Caco-2 (cell line): ENCODE results near the gene BRDT. TPM values are rescaled to one million over a fixed set of nuclear protein-coding genes. Genes with fewer than 3 reads are reported as not detected.

Experiments
- BruUV-seq: library from RNA; stranded (reverse); fragments of 400-500 nt; replicated peaks from 2 replicates; lab custom pipeline; 2021; lab: Mats Ljungman, UMichigan
- CTCF ChIA-PET: fragments of 300-600 bp; sonication (Branson Sonifier 250); formaldehyde crosslinking; loops from one replicate; lab custom pipeline; 2022; ENCODE audit warnings: antibody characterized with exemption; lab: Charles Lee
- POLR2A ChIA-PET: fragments of 300-600 bp; sonication (Branson Sonifier 250); formaldehyde crosslinking; loops from one replicate; lab custom pipeline; 2022; ENCODE audit warnings: antibody characterized with exemption; lab: Charles Lee
- DNase-seq, 2 experiments: peaks; one replicate each; pipeline versions ENCODE4 v3.0.0 to v3.0.0-alpha.2; 2020 to 2022
- H3K27me3 ChIP-seq: replicated peaks from 2 replicates; pipeline ENCODE4 v1.6.0; 2011; ENCODE audit warnings: low read length; ENCODE audit not compliant: control insufficient read depth, insufficient read depth
- H3K36me3 ChIP-seq: 2 replicates; pipeline ENCODE4 v1.5.1; 2011; ENCODE audit warnings: low read length; ENCODE audit not compliant: control insufficient read depth, insufficient read depth
- H3K4me1 ChIP-seq: fragments of 250-450 bp; sonication (Bioruptor Pico); 2 replicates; pipeline ENCODE4 v1.5.1; 2020; ENCODE audit warnings: mild to moderate bottlenecking
- H3K4me3 ChIP-seq: 2 replicates; pipeline ENCODE4 v1.5.1; 2011; ENCODE audit warnings: low read depth, mild to moderate bottlenecking, control low read depth, low read length
- H3K9me3 ChIP-seq: fragments of 250-450 bp; sonication (Bioruptor Pico); 2 replicates; pipeline ENCODE4 v1.5.1; 2020; ENCODE audit warnings: mild to moderate bottlenecking, moderate library complexity
- H3K27ac Mint-ChIP-seq: one replicate; pipeline ENCODE4 v1.8.0; 2022; ENCODE audit warnings: mixed read lengths; ENCODE audit not compliant: unreplicated experiment
- H3K27me3 Mint-ChIP-seq: one replicate; pipeline ENCODE4 v1.8.0; 2022; ENCODE audit warnings: mixed read lengths; ENCODE audit not compliant: insufficient read depth, unreplicated experiment
- H3K36me3 Mint-ChIP-seq: one replicate; pipeline ENCODE4 v1.8.0; 2022; ENCODE audit warnings: mild to moderate bottlenecking, mixed read lengths; ENCODE audit not compliant: insufficient read depth, unreplicated experiment
- H3K4me1 Mint-ChIP-seq: one replicate; pipeline ENCODE4 v1.8.0; 2022; ENCODE audit warnings: low read depth, mixed read lengths; ENCODE audit not compliant: unreplicated experiment
- H3K4me3 Mint-ChIP-seq: one replicate; pipeline ENCODE4 v1.8.0; 2022; ENCODE audit warnings: mild to moderate bottlenecking, moderate library complexity, mixed read lengths; ENCODE audit not compliant: unreplicated experiment
- H3K9me3 Mint-ChIP-seq: one replicate; pipeline ENCODE4 v1.8.0; 2022; ENCODE audit warnings: mixed read lengths; ENCODE audit not compliant: unreplicated experiment
- CTCF ChIP-seq, 2 experiments: fragments of 200-600 bp in 1 of 2; IDR thresholded peaks; 1 replicate in 1 of 2; 2 replicates in 1 of 2; pipeline versions ENCODE4 v1.5.1 to v1.8.0; 2011 to 2022; ENCODE audit warnings: antibody characterized with exemption in 1 of 2, control low read depth in 1 of 2, inconsistent platforms in 1 of 2, low read depth in 1 of 2, low read length in 1 of 2, mild to moderate bottlenecking in 1 of 2, moderate library complexity in 1 of 2; ENCODE audit not compliant: insufficient read depth in 1 of 2, severe bottlenecking in 1 of 2, unreplicated experiment in 1 of 2
- intact Hi-C: fragments of 100-400 bp; cut with micrococcal nuclease; formaldehyde crosslinking; loops from one replicate; pipeline ENCODE4 v1.10.0; 2022; ENCODE audit not compliant: unreplicated experiment
- total RNA-seq: library from RNA; stranded (reverse); gene quantifications from 2 replicates; pipeline ENCODE4 v1.2.3, GENCODE V29; 2022

Gene BRDT
- total RNA-seq, 1 experiment from 2014 or later = not detected

DNA sequence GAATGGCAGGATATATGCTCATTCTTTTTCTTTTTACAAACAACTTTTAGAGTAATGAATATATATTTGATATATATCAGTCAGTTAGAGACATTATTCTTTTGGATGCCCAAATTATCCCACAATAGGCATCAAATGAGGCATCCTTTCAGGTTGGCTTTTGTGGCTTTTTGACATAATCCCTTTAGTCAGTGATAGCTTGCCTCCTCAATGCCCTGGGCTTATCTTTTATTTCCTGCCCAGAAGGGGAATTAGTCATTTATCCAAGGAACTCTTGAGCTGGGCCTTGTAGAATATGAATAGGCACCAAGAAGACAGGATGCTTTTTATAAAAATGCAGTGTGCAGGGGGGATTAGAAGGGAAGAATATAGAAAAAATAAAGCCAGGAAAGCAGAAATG is 102.7 kb downstream of the BRDT start:
- no peaks in the 10 kb centered on the region for H3K9me3 ChIP-seq
- CTCF ChIA-PET = no interaction called here
- no peaks in the 10 kb centered on the region for H3K27me3 ChIP-seq
- no peak for TF ChIP-seq CTCF (IDR thresholded peaks at IDR 0.05; ENCODE audit: insufficient read depth in 1 of 2, low read depth in 1 of 2, low read length in 1 of 2, severe bottlenecking in 1 of 2, unreplicated experiment in 1 of 2)
- H3K36me3 ChIP-seq = no peaks in the 10 kb centered on the region
- no TSS peak for BruUV-seq
- Mint-ChIP-seq H3K27me3 (peaks cover 3% of the 10 kb centered on the region), H3K36me3 (no peaks in the 10 kb centered on the region), H3K27ac (no peak overlapping the region), H3K9me3 (no peaks in the 10 kb centered on the region), H3K4me3 (no peak overlapping the region), H3K4me1 (no peaks in the 10 kb centered on the region)
- DNase-seq = no peak
- intact Hi-C loops = no loop called here
- no peak overlapping the region for H3K4me3 ChIP-seq
- POLR2A ChIA-PET = no interaction called here
- no peaks in the 10 kb centered on the region for H3K4me1 ChIP-seq

Other genes with a start within 250 kb of the BRDT start
- 12.2 and 15.2 TPM in 2 replicates for gene TGFBR3, start 63.2 kb upstream of the BRDT start, total RNA-seq
- gene EPHX4, start 80.6 kb downstream of the BRDT start, total RNA-seq = 0.56 and 0.68 TPM in 2 replicates
- not detected in 2 replicates for gene SETSIP, start 126.0 kb downstream of the BRDT start, total RNA-seq
- gene BTBD8, start 130.9 kb downstream of the BRDT start, total RNA-seq = 1.1 and 1.3 TPM in 2 replicates